Adrenal gland (tissue), 12 donors: ENCODE data around the gene ASB16. TPM values are rescaled to one million over a fixed set of nuclear protein-coding genes. Genes with fewer than 3 reads are reported as not detected.
A peak's percentile ranks its signal among the peaks of the same experiment; 100 is the strongest.

Experiments
- DNase-seq, 7 donors: peaks; one replicate each; pipeline ENCODE4 v3.0.0-alpha.2; 2019 to 2020
- H3K27ac ChIP-seq, 5 donors: fragments of 200-600 bp; sonication (generic) in 4 of 5; 1 replicate in 3 of 5; 2 replicates in 2 of 5; pipeline versions ENCODE4 v1.5.1 to v1.8.0; 2016 to 2020; ENCODE audit warnings: mild to moderate bottlenecking in 1 of 5
- H3K27me3 ChIP-seq: fragments of 200-600 bp; 2 replicates; pipeline ENCODE4 v1.8.0; 2021
- H3K36me3 ChIP-seq, 2 donors: fragments of 200-600 bp; replicated peaks in 1 of 2; 1 replicate in 1 of 2; 2 replicates in 1 of 2; pipeline versions ENCODE4 v1.5.1 to v1.8.0; 2018 to 2022
- H3K4me1 ChIP-seq, 2 donors: fragments of 200-600 bp; replicated peaks in 1 of 2; 1 replicate in 1 of 2; 2 replicates in 1 of 2; pipeline versions ENCODE4 v1.5.1 to v1.8.0; 2018 to 2021
- H3K4me3 ChIP-seq, 4 donors: fragments of 200-600 bp; sonication (generic) in 3 of 4; one replicate each; pipeline ENCODE4 v1.5.1; 2016 to 2018
- H3K9me3 ChIP-seq, 3 donors: fragments of 200-600 bp; sonication (generic) in 1 of 3; replicated peaks in 1 of 3; 1 replicate in 2 of 3; 2 replicates in 1 of 3; pipeline versions ENCODE4 v1.5.1 to v1.8.0; 2016 to 2021
- POLR2A ChIP-seq, 2 donors: fragments of 450-650 bp; IDR thresholded peaks; one replicate each; pipeline ENCODE4 v1.6.1; 2017; ENCODE audit warnings: antibody characterized with exemption in 2 of 2, mild to moderate bottlenecking in 2 of 2, moderate library complexity in 1 of 2
- WGBS, 4 donors: extraction: QIAGEN DNeasy Blood & Tissue Kit in 2 of 4; methylation state at CpG; one replicate each; pipeline versions ENCODE4 v1.1.5 to v1.1.7; 2013 to 2017; 5-methylcytosine and 5-hydroxymethylcytosine counted together
- intact Hi-C, 2 donors: fragments of 100-400 bp; cut with DNase I; formaldehyde crosslinking; loops; one replicate each; pipeline versions ENCODE4 v1.14.1 to v1.15.0; 2022 to 2023
- polyA plus RNA-seq, 3 donors: library from polyadenylated mRNA; stranded (reverse); fragments of 200-250 nt in 2 of 3; fragments of 350-450 nt in 1 of 3; fragmentation: Illumina TruSeq in 1 of 3; extraction: RNeasy Lipid Tissue Mini Kit (QIAGEN cat#74804) in 1 of 3; gene quantifications; one replicate each; pipeline ENCODE4 v1.2.3, GENCODE V29; 2013 to 2014
- total RNA-seq, 9 donors: library from RNA; depleted of rRNA in 4 of 9; stranded (reverse); fragments of >200 nt in 4 of 9; fragments of 120-200 nt in 1 of 9; fragmentation: NEBNext Ultra II Directional in 1 of 9; extraction: Animal tissue kit (Norgen Biotek cat#: 25700) in 1 of 9; gene quantifications; one replicate each; pipeline versions ENCODE4 v1.1.0 to v1.2.4, GENCODE V29; 2013 to 2023
- TF ChIP-seq, protein P1 (sequence below), 6 experiments: fragments of 450-650 bp in 4 of 6; fragments of 200-600 bp in 2 of 6; sonication (generic) in 1 of 6; IDR thresholded peaks; 1 replicate in 5 of 6; 2 replicates in 1 of 6; pipeline versions ENCODE4 v1.5.1 to v1.8.0; 2016 to 2021; ENCODE audit warnings: antibody characterized with exemption in 6 of 6, mild to moderate bottlenecking in 2 of 6, moderate library complexity in 1 of 6
- donor health status: healthy with polysubstance abuse.
- donor health status: Bipolar disorder and iron deficiency.
- donor health status: DM: yes; HTN: yes; CAD: no.
- donor health status: DM: no; HTN: no; CAD: no.
- donor health status: DM: no; HTN: no; CAD: no.
- donor health status: DM: yes; HTN: yes; CAD: no.

ASB16 gene
- total and polyA plus RNA-seq, 12 donors, result 0.13 to 0.83 (median 0.39) TPM; not detected in 2

DNA sequence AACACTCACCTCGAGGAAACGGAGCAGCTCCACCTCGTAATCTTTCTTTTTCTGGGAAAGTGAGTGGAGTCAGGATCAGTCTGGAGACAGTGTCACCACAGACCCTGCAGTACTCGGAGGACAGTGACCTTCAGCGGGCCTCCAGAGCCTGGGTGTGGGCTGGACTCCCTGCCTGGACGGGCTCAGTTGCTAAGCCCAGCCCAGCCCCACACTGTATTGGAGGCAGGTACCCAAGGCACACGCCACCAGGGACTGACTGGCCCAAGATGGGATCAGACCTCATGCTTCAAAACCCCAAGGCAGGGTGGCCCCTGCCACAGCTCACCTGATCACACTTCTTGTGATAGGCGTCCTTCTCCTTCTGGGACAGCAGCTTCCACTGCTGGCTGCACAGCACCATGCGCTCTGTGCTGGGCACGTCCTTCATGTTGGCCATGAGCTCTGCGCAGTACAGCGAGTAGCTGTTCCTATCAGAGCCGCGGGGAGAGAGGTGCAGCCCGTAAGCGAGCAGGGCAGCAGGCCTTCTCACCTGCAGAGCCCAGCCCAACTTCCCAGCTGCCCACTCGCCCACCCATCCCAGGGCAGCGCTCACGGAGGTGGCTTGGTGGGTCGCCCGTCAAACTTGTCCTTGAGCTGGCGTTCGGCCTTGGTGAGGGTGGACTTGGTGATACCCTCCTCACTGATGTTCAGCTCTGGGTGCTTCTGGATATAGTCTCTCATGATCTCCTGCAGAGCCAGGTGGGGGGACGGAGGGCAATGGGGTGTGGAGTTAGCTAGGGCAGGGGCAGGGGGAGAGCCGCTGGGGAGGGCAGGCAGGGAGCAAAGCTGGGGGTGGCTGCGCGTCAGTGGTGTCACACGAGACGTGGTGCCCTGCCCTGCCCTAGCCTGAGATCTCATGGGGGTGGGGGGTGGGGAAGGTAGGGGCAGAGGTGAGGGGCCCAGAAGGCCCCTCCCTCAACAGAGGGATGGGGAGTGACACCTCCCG is 41.1 kb downstream of the ASB16 start:
- WGBS, 4 donors, result 55 to 80% (median 58%) methylated on average over 9 to 30 of the region's 30 CpGs

DNA sequence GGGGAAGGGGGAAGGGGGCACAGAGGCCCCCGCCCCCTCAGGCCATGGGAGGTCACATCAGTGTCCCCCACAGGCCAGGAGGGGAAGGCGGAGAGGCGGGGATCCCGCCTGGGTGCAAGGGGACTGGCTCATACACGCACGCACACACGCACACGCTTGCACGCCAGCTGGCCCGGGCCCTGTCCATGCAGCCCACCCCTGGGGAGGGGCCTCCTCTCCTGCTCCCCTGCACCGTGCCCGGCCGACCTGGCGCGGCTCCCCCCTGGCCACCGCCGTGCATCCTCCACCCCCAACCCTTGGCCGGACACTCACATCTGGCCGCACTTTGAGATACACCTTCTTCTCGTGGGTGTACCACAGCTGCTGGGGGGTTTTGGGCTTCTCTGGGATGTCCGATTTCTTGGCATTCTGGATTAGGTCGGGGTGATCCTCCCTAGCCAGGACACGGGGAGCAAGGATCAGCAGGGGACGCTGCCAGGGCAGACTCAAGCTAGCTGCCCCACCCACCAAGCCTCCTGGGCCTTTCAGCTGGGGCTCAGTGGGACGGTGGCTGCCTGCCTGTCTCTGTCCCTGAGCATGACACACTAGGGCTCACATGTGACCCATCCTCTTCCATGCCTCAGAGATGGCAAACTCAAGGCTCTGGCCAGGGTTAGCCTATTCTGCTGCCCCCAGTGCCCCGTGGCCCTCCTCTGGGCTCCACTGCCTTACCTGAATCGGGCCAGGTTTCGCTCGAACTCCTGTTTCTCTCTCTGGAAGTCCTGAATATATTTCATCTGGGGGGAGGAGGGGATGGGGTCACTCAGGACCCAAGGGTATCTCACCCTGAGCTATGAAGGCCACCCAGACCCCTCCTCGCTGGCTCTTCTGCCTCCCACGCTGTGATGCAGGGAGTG is 42.3 kb downstream of the ASB16 start:
- Histone ChIP-seq H3K27ac (no peak overlapping the region), H3K4me3 (no peak overlapping the region), H3K27me3 (no peaks in the 10 kb centered on the region), H3K4me1 (peaks cover 18 to 44% of the 10 kb centered on the region in 2 donors), H3K36me3 (peaks cover 0 to 60% of the 10 kb centered on the region in 2 donors), H3K9me3 (no peaks in the 10 kb centered on the region)
- no peak for TF ChIP-seq POLR2A (IDR thresholded peaks at IDR 0.05)
- TF ChIP-seq, protein P1, sequence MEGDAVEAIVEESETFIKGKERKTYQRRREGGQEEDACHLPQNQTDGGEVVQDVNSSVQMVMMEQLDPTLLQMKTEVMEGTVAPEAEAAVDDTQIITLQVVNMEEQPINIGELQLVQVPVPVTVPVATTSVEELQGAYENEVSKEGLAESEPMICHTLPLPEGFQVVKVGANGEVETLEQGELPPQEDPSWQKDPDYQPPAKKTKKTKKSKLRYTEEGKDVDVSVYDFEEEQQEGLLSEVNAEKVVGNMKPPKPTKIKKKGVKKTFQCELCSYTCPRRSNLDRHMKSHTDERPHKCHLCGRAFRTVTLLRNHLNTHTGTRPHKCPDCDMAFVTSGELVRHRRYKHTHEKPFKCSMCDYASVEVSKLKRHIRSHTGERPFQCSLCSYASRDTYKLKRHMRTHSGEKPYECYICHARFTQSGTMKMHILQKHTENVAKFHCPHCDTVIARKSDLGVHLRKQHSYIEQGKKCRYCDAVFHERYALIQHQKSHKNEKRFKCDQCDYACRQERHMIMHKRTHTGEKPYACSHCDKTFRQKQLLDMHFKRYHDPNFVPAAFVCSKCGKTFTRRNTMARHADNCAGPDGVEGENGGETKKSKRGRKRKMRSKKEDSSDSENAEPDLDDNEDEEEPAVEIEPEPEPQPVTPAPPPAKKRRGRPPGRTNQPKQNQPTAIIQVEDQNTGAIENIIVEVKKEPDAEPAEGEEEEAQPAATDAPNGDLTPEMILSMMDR (IDR thresholded peaks at IDR 0.05), result no peak
- DNase-seq, result peak in 4 of 7 donors; percentile 52 to 60 (median 58)
- 63 to 82% (median 69%) methylated on average over 11 to 31 of the region's 31 CpGs for WGBS, 4 donors
- intact Hi-C loops, result loop anchor here in 1 of 2 donors (5.0 kb wide), 1 partner anchor 140 kb away; no protein-coding TSS in a partner anchor

More for the DNA sequence above, 41.1 kb downstream of the ASB16 start:
- no peaks in the 10 kb centered on the region for H3K27me3 ChIP-seq
- no peaks in the 10 kb centered on the region for H3K9me3 ChIP-seq
- intact Hi-C loops, result loop anchor here in 1 of 2 donors (5.0 kb wide), 1 partner anchor 141 kb away; no protein-coding TSS in a partner anchor
- H3K4me1 ChIP-seq, result peaks cover 16 to 32% of the 10 kb centered on the region in 2 donors
- no peak for TF ChIP-seq POLR2A (IDR thresholded peaks at IDR 0.05)
- TF ChIP-seq, protein P1 (IDR thresholded peaks at IDR 0.05), result no peak
- peak in 4 of 7 donors; percentile 50 to 69 (median 58) for DNase-seq
- H3K36me3 ChIP-seq, result peaks cover 0 to 71% of the 10 kb centered on the region in 2 donors
- no peak overlapping the region for H3K4me3 ChIP-seq
- H3K27ac ChIP-seq, result peak overlapping the region in 2 of 5 donors; percentile 67 to 79

DNA sequence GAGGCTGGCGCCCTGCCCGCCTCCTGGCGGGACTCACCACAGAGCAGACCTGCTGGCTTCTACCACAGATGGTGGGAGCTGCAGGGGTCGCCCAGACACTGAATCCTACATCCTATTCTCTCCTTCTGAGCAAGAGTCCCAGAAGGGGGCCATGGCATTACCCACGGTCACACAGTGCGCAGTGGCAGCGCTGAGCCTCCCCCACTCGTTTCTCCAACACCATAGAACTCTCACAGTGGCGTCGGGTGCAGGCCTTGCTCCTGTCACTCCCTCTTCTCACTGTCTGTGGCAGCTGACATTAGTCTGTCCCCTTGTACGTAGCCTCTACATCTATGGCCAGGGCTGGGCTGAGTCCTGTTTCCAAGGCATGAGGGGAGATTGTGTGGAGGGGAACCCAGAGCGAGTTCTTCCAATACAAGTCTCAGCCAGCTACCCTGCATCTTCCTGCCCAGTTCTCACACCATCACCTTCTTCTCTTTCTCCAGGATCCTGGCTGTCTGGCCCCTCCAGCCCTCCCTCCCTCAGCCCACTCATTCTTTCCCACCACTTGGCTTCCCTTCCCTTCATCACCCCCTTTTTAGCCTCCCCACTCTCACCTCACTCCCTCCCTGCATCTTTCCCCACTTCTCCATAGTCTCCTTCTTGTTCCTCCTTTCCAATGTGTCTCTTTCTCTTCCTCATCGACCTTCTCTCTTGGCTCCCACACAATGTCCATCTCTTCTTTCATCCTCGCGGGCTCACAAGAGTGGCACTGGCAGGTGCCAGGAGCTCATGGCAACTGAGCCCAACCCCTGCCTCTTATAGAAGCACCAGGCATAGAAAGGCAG is 43.1 kb downstream of the ASB16 start:
- Histone ChIP-seq H3K9me3 (no peaks in the 10 kb centered on the region), H3K27me3 (no peaks in the 10 kb centered on the region), H3K27ac (no peak overlapping the region), H3K36me3 (peaks cover 0 to 51% of the 10 kb centered on the region in 2 donors), H3K4me1 (peaks cover 22 to 50% of the 10 kb centered on the region in 2 donors), H3K4me3 (no peak overlapping the region)
- intact Hi-C loops, result loop anchor here in 1 of 2 donors (5.0 kb wide), 1 partner anchor 139 kb away; no protein-coding TSS in a partner anchor
- DNase-seq, result no peak
- WGBS, 4 donors, result 87 to 91% (median 90%) methylated on average over 11 to 15 of the region's 15 CpGs
- TF ChIP-seq, protein P1 (IDR thresholded peaks at IDR 0.05), result no peak
- no peak for TF ChIP-seq POLR2A (IDR thresholded peaks at IDR 0.05)
